K562 (cell line): ENCODE results near the gene COX6B1. TPM values are rescaled to one million over a fixed set of nuclear protein-coding genes. Genes with fewer than 3 reads are reported as not detected.

ENCODE experiments used
- ATAC-seq: fragments of 200-7000 bp; cut with Tn5 transposase; 3 replicates; pipeline ENCODE4 v1.9.1; 2020; ENCODE audit warnings: moderate library complexity
- BruUV-seq: library from RNA; stranded (reverse); fragments of 400-500 nt; replicated peaks from 2 replicates; lab custom pipeline; 2021; lab: Mats Ljungman, UMichigan
- CTCF ChIA-PET: fragments of 300-600 bp; formaldehyde crosslinking; extraction: SDS; loops from one replicate; lab custom pipeline; 2021; ENCODE audit warnings: low intra/inter-chr PET ratio; lab: Yijun Ruan, JAX
- POLR2A ChIA-PET: fragments of 300-600, 350-650 bp; sonication (Branson Sonifier 250); formaldehyde crosslinking; extraction: SDS; loops from one replicate; lab custom pipeline; 2021; ENCODE audit warnings: antibody characterized with exemption, inconsistent platforms; lab: Yijun Ruan, JAX
- DNase-seq, 4 experiments: peaks; one replicate each; pipeline versions ENCODE4 v3.0.0 to v3.0.0-alpha.2; 2011 to 2018; ENCODE audit warnings: low spot score in 3 of 4, mixed read lengths in 3 of 4; ENCODE audit errors: extremely low read depth in 1 of 4
- FAIRE-seq: peaks from 2 replicates; lab custom pipeline; 2011; peaks lifted over from hg19 to GRCh38; lab: Jason Lieb, UNC
- H2AFZ ChIP-seq: 2 replicates; pipeline ENCODE4 v1.6.0; 2011; ENCODE audit warnings: low read depth, low read length, control low read depth, inconsistent platforms
- H3K27ac ChIP-seq: fragments of 200-600 bp; 3 replicates; pipeline ENCODE4 v1.8.0; 2011; ENCODE audit warnings: low read depth, mild to moderate bottlenecking, control low read depth, inconsistent platforms, low read length, moderate library complexity, mixed read lengths; ENCODE audit errors: extremely low read depth
- H3K27me3 ChIP-seq, 2 experiments: fragments of 300-600 bp in 1 of 2; 2 replicates in 1 of 2; 3 replicates in 1 of 2; pipeline versions ENCODE4 v1.6.0 to v1.8.0; 2011; ENCODE audit warnings: inconsistent platforms in 2 of 2, low read length in 2 of 2, mild to moderate bottlenecking in 1 of 2, mixed read lengths in 1 of 2, moderate library complexity in 1 of 2; ENCODE audit not compliant: control insufficient read depth in 2 of 2, insufficient read depth in 2 of 2
- H3K36me3 ChIP-seq: fragments of 300-600 bp; 3 replicates; pipeline ENCODE4 v1.8.0; 2011; ENCODE audit warnings: mild to moderate bottlenecking, low read length, inconsistent platforms; ENCODE audit not compliant: control insufficient read depth, insufficient read depth
- H3K4me1 ChIP-seq, 2 experiments: fragments of 200-600 bp in 1 of 2; replicated peaks in 1 of 2; 2 replicates in 1 of 2; 3 replicates in 1 of 2; pipeline versions ENCODE4 v1.5.1 to v1.8.0; 2011; ENCODE audit warnings: inconsistent platforms in 2 of 2, low read length in 2 of 2, mild to moderate bottlenecking in 1 of 2, mixed read lengths in 1 of 2, moderate library complexity in 1 of 2; ENCODE audit not compliant: control insufficient read depth in 2 of 2, insufficient read depth in 2 of 2
- H3K4me2 ChIP-seq: 2 replicates; pipeline ENCODE4 v1.6.1; 2011; ENCODE audit warnings: low read length, control low read depth, inconsistent platforms, mixed read lengths; ENCODE audit not compliant: insufficient read depth
- H3K4me3 ChIP-seq: fragments of 200-600 bp; sonication (generic), shearing (Covaris generic); 2 replicates; pipeline ENCODE4 v1.5.1; 2016; ENCODE audit warnings: control low read depth, inconsistent platforms
- H3K79me2 ChIP-seq: fragments of 200-600 bp; 3 replicates; pipeline ENCODE4 v1.8.0; 2011; ENCODE audit warnings: low read length, inconsistent platforms; ENCODE audit not compliant: control insufficient read depth, insufficient read depth
- H3K9ac ChIP-seq, 2 experiments: 2 replicates each; pipeline versions ENCODE4 v1.6.0 to v1.6.1; 2011; ENCODE audit warnings: low read depth in 2 of 2, low read length in 2 of 2, control low read depth in 1 of 2, inconsistent platforms in 1 of 2, mild to moderate bottlenecking in 1 of 2, mixed read lengths in 1 of 2; ENCODE audit not compliant: insufficient read depth in 1 of 2
- H3K9me1 ChIP-seq: one replicate; pipeline ENCODE4 v1.6.0; 2011; ENCODE audit warnings: inconsistent platforms, mild to moderate bottlenecking, low read length, moderate library complexity; ENCODE audit not compliant: control insufficient read depth, insufficient read depth
- H3K9me3 ChIP-seq: replicated peaks from 2 replicates; pipeline ENCODE4 v1.5.1; 2011; ENCODE audit warnings: low read depth, low read length, inconsistent platforms; ENCODE audit not compliant: control insufficient read depth, insufficient read depth
- H4K20me1 ChIP-seq: replicated peaks from 2 replicates; pipeline ENCODE4 v1.6.1; 2011; ENCODE audit warnings: low read length, inconsistent platforms, mixed read lengths; ENCODE audit not compliant: control insufficient read depth, insufficient read depth
- ADNP ChIP-seq: fragments of 200-800 bp; sonication (Bioruptor generic); IDR thresholded peaks from 2 replicates; pipeline ENCODE4 v1.6.1; 2016; ENCODE audit warnings: missing genetic modification characterization, missing compliant biosample characterization
- ASH1L ChIP-seq: fragments of 450-650 bp; IDR thresholded peaks from 2 replicates; pipeline ENCODE4 v1.6.1; 2018; ENCODE audit warnings: borderline replicate concordance, mild to moderate bottlenecking, low read depth; ENCODE audit not compliant: partially characterized antibody
- CHCHD3 ChIP-seq: fragments of 250-450 bp; sonication (Bioruptor Pico); IDR thresholded peaks from 2 replicates; pipeline ENCODE4 v2.1.2; 2022; ENCODE audit warnings: mild to moderate bottlenecking
- HCFC1 ChIP-seq: IDR thresholded peaks from 2 replicates; pipeline ENCODE4 v1.6.1; 2012; ENCODE audit warnings: low read depth, low read length, improper control_type of control experiment
- KLF10 ChIP-seq: fragments of 250-450 bp; sonication (Bioruptor Pico); IDR thresholded peaks from 2 replicates; pipeline ENCODE4 v1.6.1; 2021; ENCODE audit warnings: matching md5 sums
- NR3C1 ChIP-seq: sonication (generic); formaldehyde crosslinking; IDR thresholded peaks from 2 replicates; pipeline ENCODE4 v1.8.1; 2022; ENCODE audit warnings: missing genetic modification reagents
- NUFIP1 ChIP-seq: fragments of 450-650 bp; IDR thresholded peaks from 2 replicates; pipeline ENCODE4 v1.6.1; 2018; ENCODE audit not compliant: partially characterized antibody
- PHF8 ChIP-seq: fragments of 200-600 bp; sonication (generic); IDR thresholded peaks from 2 replicates; pipeline ENCODE4 v1.6.1; 2012; ENCODE audit warnings: mixed run types, mild to moderate bottlenecking, inconsistent platforms, low read length, moderate library complexity, borderline replicate concordance
- POLR2AphosphoS2 ChIP-seq: IDR thresholded peaks from 2 replicates; pipeline ENCODE4 v1.6.1; 2012; ENCODE audit warnings: low read length, improper control_type of control experiment
- POLR2G ChIP-seq: fragments of 200-400 bp; formaldehyde crosslinking; IDR thresholded peaks from 2 replicates; pipeline ENCODE4 v1.6.1; 2017; ENCODE audit warnings: low read depth, mild to moderate bottlenecking, antibody characterized with exemption, low read length, moderate library complexity
- POLR3A ChIP-seq: IDR thresholded peaks from 2 replicates; pipeline ENCODE4 v1.6.1; 2011; ENCODE audit warnings: borderline replicate concordance, mild to moderate bottlenecking, moderate library complexity; ENCODE audit not compliant: insufficient read length, insufficient read depth; ENCODE audit errors: extremely low read depth
- SMAD3 ChIP-seq: fragments of 450-650 bp; formaldehyde crosslinking; conservative IDR thresholded peaks from 2 replicates; pipeline ENCODE4 v1.4.0; 2020; ENCODE audit warnings: mild to moderate bottlenecking
- ZNF143 ChIP-seq: sonication (generic); formaldehyde crosslinking; IDR thresholded peaks from 2 replicates; pipeline ENCODE4 v1.9.0; 2022; ENCODE audit warnings: mild to moderate bottlenecking, missing genetic modification reagents
- ZNF77 ChIP-seq: fragments of 250-450 bp; sonication (Bioruptor Pico); IDR thresholded peaks from 2 replicates; pipeline ENCODE4 v1.5.0; 2020
- WGBS: fragments of 100-300 bp; shearing (Covaris generic); methylation state at CpG from one replicate; pipeline ENCODE4 v1.1.6; 2016; ENCODE audit warnings: low coverage, mixed read lengths; ENCODE audit not compliant: insufficient coverage; ENCODE audit errors: missing lambda C conversion rate; 5-methylcytosine and 5-hydroxymethylcytosine counted together
- in situ Hi-C: fragments of 300-500 bp; cut with MboI; formaldehyde crosslinking; loops from 4 replicates; pipeline ENCODE4 v1.15.0; 2018; ENCODE audit warnings: inconsistent platforms, mixed read lengths
- intact Hi-C: fragments of 100-400 bp; cut with micrococcal nuclease; formaldehyde crosslinking; loops from 2 replicates; pipeline ENCODE4 v1.14.2; 2022
- polyA plus RNA-seq, 8 experiments: library from polyadenylated mRNA; depleted of rRNA in 4 of 8; stranded (reverse) in 5 of 8; unstranded in 3 of 8; fragments of >200 nt; fragmentation: Nextera tagmentation in 2 of 8; fragmentation: Illumina TruSeq in 1 of 8; extraction: Ambion mirVana in 2 of 8; extraction: Trizol in 1 of 8; gene quantifications; 2 replicates each; pipeline versions ENCODE4 v1.2.1 to v1.2.3, GENCODE V29; 2011 to 2014; ENCODE audit warnings: inconsistent platforms in 1 of 8, missing spikeins in 1 of 8
- total RNA-seq, 7 experiments: library from RNA; depleted of rRNA in 6 of 7; stranded (reverse); fragments of >200 nt in 6 of 7; fragmentation: Illumina TruSeq in 2 of 7; extraction: Trizol in 2 of 7; gene quantifications; 2 replicates each; pipeline versions ENCODE4 v1.2.1 to v1.2.3, GENCODE V29; 2011 to 2021; ENCODE audit warnings: low replicate concordance in 1 of 7
- TF ChIP-seq, protein P1 (sequence below): sonication (generic); formaldehyde crosslinking; IDR thresholded peaks from 2 replicates; pipeline ENCODE4 v1.8.1; 2023; ENCODE audit warnings: mild to moderate bottlenecking, missing genetic modification reagents

The COX6B1 gene
- total and polyA plus RNA-seq, 9 of the 15 experiments (the other 6 are each of a cell fraction or from before 2014, with no cell fraction given): 777 to 2,393 (median 1,219) TPM

DNA sequence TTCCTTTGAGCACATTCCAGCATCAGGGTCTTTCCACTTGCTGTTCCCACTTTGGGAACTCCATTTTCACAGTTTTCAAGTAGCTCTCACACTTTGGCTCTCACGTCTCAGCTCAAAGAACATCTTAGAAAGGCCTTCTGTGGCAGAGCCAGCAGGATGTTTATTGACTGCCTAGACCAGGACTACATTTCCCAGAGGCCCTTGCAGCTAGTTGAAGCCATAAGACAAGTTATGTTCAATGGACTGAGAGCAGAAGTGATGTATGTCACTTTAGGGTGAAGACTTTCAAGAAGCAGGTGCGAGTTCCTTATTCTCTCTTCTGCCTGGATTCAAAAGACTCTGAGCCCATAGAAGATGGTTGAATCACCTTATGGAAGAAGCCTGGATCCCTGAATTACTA, 39.9 kb upstream of the COX6B1 start:
- no peak for TF ChIP-seq SMAD3 (CRISPR knock-in tag)
- TF ChIP-seq ZNF143 (CRISPR knock-in tag): peak; percentile 70; the same call in 1 of the 2 replicates
- TF ChIP-seq HCFC1: peak; percentile 63
- in situ Hi-C loops: no loop called here
- Histone ChIP-seq H3K4me2 (no peak overlapping the region), H3K27ac (no peak overlapping the region), H3K27me3 (0 out of 5 replicates have a peak, but pooled peaks cover 0 to under 1% of the 10 kb centered on the region in 2 experiments), H3K4me3 (no peak overlapping the region), H4K20me1 (no peaks in the 10 kb centered on the region), H3K9ac (no peak overlapping the region), H3K36me3 (no peaks in the 10 kb centered on the region), H3K4me1 (peaks cover 3 to 14% of the 10 kb centered on the region in 2 experiments; a peak in 3 of 5 replicates), H3K79me2 (peaks cover 6% of the 10 kb centered on the region), H2AFZ (no peak overlapping the region), H3K9me1 (no peaks in the 10 kb centered on the region), H3K9me3 (peaks cover 6% of the 10 kb centered on the region; the same call in 1 of the 2 replicates)
- ATAC-seq: no peak
- no peak for DNase-seq
- intact Hi-C loops: no loop called here
- WGBS: 0% methylated on average over 2 of the region's 2 CpGs
- CTCF ChIA-PET: no interaction called here
- FAIRE-seq: no peak
- no TSS peak for BruUV-seq
- POLR2A ChIA-PET: interaction anchor here (0.5 to 0.9 kb wide), 2 partner anchors 11 to 20 kb away, joined by 3 to 4 read pairs; no protein-coding TSS in a partner anchor

DNA sequence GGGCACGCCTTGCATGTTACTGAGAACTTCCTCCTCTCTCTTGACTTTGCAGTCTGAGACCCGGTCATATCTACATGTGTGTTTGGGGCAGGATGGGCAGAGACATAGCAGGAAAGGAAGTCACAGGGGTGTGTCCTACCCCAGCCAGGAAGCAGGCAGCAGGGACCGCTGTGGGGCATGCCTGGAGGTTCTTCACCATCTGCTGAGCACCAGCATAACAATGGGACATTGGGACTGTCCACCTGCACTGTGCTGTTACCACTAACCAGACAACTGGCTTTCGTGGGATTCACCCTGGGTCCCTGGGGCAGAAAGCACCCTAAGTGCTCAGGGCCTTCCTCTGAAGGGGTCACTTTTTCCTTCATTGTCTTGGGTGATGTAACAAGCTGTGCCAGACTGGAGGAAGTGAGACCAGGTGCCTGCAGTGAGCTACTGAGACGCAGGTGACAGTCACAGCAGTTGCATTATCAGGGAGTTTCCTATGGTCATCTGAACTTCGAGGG, 38.2 kb upstream of the COX6B1 start:
- H2AFZ ChIP-seq: peak overlapping the region; percentile 48; the same call in 1 of the 2 replicates
- ATAC-seq (no peak), FAIRE-seq (no peak), DNase-seq (no peak)
- no peaks in the 10 kb centered on the region for H4K20me1 ChIP-seq
- no peaks in the 10 kb centered on the region for H3K27me3 ChIP-seq
- H3K4me3 ChIP-seq: no peak overlapping the region
- peaks cover 6% of the 10 kb centered on the region; the same call in 1 of the 3 replicates for H3K36me3 ChIP-seq
- no peak overlapping the region for H3K4me2 ChIP-seq
- intact Hi-C loops (no loop called here), in situ Hi-C loops (no loop called here)
- H3K4me1 ChIP-seq: peaks cover 7 to 21% of the 10 kb centered on the region in 2 experiments; a peak in 3 of 5 replicates
- H3K9ac ChIP-seq: no peak overlapping the region
- ChIA-PET POLR2A (interaction anchor here (0.6 kb wide), 1 partner anchor 16 kb away, joined by 4 read pairs; no protein-coding TSS in a partner anchor), CTCF (no interaction called here)
- WGBS: 13% methylated on average over 6 of the region's 6 CpGs
- H3K9me3 ChIP-seq: peaks cover 6% of the 10 kb centered on the region; the same call in 1 of the 2 replicates
- no TSS peak for BruUV-seq
- TF ChIP-seq ZNF77 (CRISPR knock-in tag) (no peak), KLF10 (CRISPR knock-in tag) (no peak), POLR3A (no peak), CHCHD3 (CRISPR knock-in tag) (no peak), POLR2G (no peak), PHF8 (no peak), ADNP (tag) (no peak), NUFIP1 (no peak), NR3C1 (CRISPR knock-in tag) (no peak), ASH1L (no peak), POLR2AphosphoS2 (no peak)
- TF ChIP-seq, protein P1, sequence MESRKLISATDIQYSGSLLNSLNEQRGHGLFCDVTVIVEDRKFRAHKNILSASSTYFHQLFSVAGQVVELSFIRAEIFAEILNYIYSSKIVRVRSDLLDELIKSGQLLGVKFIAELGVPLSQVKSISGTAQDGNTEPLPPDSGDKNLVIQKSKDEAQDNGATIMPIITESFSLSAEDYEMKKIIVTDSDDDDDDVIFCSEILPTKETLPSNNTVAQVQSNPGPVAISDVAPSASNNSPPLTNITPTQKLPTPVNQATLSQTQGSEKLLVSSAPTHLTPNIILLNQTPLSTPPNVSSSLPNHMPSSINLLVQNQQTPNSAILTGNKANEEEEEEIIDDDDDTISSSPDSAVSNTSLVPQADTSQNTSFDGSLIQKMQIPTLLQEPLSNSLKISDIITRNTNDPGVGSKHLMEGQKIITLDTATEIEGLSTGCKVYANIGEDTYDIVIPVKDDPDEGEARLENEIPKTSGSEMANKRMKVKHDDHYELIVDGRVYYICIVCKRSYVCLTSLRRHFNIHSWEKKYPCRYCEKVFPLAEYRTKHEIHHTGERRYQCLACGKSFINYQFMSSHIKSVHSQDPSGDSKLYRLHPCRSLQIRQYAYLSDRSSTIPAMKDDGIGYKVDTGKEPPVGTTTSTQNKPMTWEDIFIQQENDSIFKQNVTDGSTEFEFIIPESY: no peak
- no peaks in the 10 kb centered on the region for H3K9me1 ChIP-seq
- peaks cover 7% of the 10 kb centered on the region for H3K79me2 ChIP-seq
- H3K27ac ChIP-seq: no peak overlapping the region
